Measurements from ENCODE around the gene ZNF560. TPM values are rescaled to one million over a fixed set of nuclear protein-coding genes. Genes with fewer than 3 reads are reported as not detected.
A peak's percentile ranks its signal among the peaks of the same experiment; 100 is the strongest.

ZNF560 gene
- total and polyA plus RNA-seq, 2 of the 13 experiments (the other 11 are each of a cell fraction or from before 2014, with no cell fraction given), result not detected

GRCh38 chr19:9487016-9487415 lies 11.4 kb downstream of the ZNF560 start:
- ChIA-PET CTCF (ENCODE audit: low intra/inter-chr PET ratio, low total read pairs) (no interaction called here), POLR2A (no interaction called here)
- no peak overlapping the region for H3K4me3 ChIP-seq (replicated peaks in 1 of 3; ENCODE audit: insufficient read depth in 1 of 3, low read depth in 2 of 3, low read length in 3 of 3)
- 0% methylated on average over 2 of the region's 2 CpGs for WGBS (ENCODE audit: low lambda C conversion rate)
- in situ Hi-C loops (cut with HindIII; ENCODE audit: extremely low pct_ligation_motif_present, low pct_unique_long_range_greater_than_20kb) (no loop called here), intact Hi-C loops (cut with micrococcal nuclease; ENCODE audit: unreplicated experiment) (no loop called here)
- peaks cover 58% of the 10 kb centered on the region for H3K9me3 ChIP-seq (ENCODE audit: low read length)
- no TSS peak for BruUV-seq (replicated peaks)
- FAIRE-seq, result no peak
- H4K20me1 ChIP-seq (ENCODE audit: insufficient read depth, low read length), result no peaks in the 10 kb centered on the region
- H3K79me2 ChIP-seq (ENCODE audit: insufficient read depth, low read length), result no peaks in the 10 kb centered on the region
- ATAC-seq, result no peak
- no peaks in the 10 kb centered on the region for H3K36me3 ChIP-seq (replicated peaks in 1 of 2; ENCODE audit: control insufficient read depth in 1 of 2, insufficient read depth in 2 of 2, low read length in 2 of 2)
- H3K27ac ChIP-seq (ENCODE audit: extremely low read length, insufficient read depth, low read length), result no peak overlapping the region
- no peak overlapping the region for H3K4me2 ChIP-seq (ENCODE audit: low read depth, low read length)
- no peak for DNase-seq (ENCODE audit: low spot score)
- TF ChIP-seq ZNF180 (CRISPR knock-in tag; IDR thresholded peaks at IDR 0.05; ENCODE audit: borderline replicate concordance, low read depth), result no peak
- TF ChIP-seq ZNF343 (CRISPR knock-in tag; IDR thresholded peaks at IDR 0.05), result no peak
- TF ChIP-seq HMG20A (CRISPR knock-in tag; IDR thresholded peaks at IDR 0.05; ENCODE audit: borderline replicate concordance), result no peak
- no peak for TF ChIP-seq ZNF441 (CRISPR knock-in tag; IDR thresholded peaks at IDR 0.05; ENCODE audit: borderline replicate concordance)
- peak; percentile 68; the same call in 1 of the 2 replicates for TF ChIP-seq ZNF562 (CRISPR knock-in tag; IDR thresholded peaks at IDR 0.05; ENCODE audit: borderline replicate concordance)
- TF ChIP-seq HOXA7 (CRISPR knock-in tag; IDR thresholded peaks at IDR 0.05), result no peak
- no peak for TF ChIP-seq MZF1 (CRISPR knock-in tag; IDR thresholded peaks at IDR 0.05; ENCODE audit: borderline replicate concordance)
- no peaks in the 10 kb centered on the region for H3K27me3 ChIP-seq (ENCODE audit: control insufficient read depth in 1 of 2, insufficient read depth in 2 of 2, low read length in 2 of 2)
- H2AFZ ChIP-seq (ENCODE audit: low read length), result no peak overlapping the region
- H3K4me1 ChIP-seq (ENCODE audit: insufficient read depth, low read length), result no peaks in the 10 kb centered on the region
- H3K9ac ChIP-seq (ENCODE audit: insufficient read depth, low read depth, low read length), result no peak overlapping the region

GRCh38 chr19:9485140-9485539 lies 13.3 kb downstream of the ZNF560 start:
- no TSS peak for BruUV-seq (replicated peaks)
- CTCF ChIA-PET (ENCODE audit: low intra/inter-chr PET ratio, low total read pairs), result no interaction called here
- in situ Hi-C loops (cut with HindIII; ENCODE audit: extremely low pct_ligation_motif_present, low pct_unique_long_range_greater_than_20kb) (no loop called here), intact Hi-C loops (cut with micrococcal nuclease; ENCODE audit: unreplicated experiment) (no loop called here)
- ATAC-seq (no peak), FAIRE-seq (no peak), DNase-seq (ENCODE audit: low spot score) (no peak)
- WGBS (ENCODE audit: low lambda C conversion rate), result 0% methylated on average over 2 of the region's 2 CpGs
- Histone ChIP-seq H3K9me3 (ENCODE audit: low read length) (peaks cover 52% of the 10 kb centered on the region), H3K36me3 (replicated peaks in 1 of 2; ENCODE audit: control insufficient read depth in 1 of 2, insufficient read depth in 2 of 2, low read length in 2 of 2) (no peaks in the 10 kb centered on the region), H3K4me1 (ENCODE audit: insufficient read depth, low read length) (no peaks in the 10 kb centered on the region), H3K4me2 (ENCODE audit: low read depth, low read length) (no peak overlapping the region), H3K4me3 (replicated peaks in 1 of 3; ENCODE audit: insufficient read depth in 1 of 3, low read depth in 2 of 3, low read length in 3 of 3) (no peak overlapping the region), H3K79me2 (ENCODE audit: insufficient read depth, low read length) (no peaks in the 10 kb centered on the region), H3K27ac (ENCODE audit: extremely low read length, insufficient read depth, low read length) (no peak overlapping the region), H4K20me1 (ENCODE audit: insufficient read depth, low read length) (no peaks in the 10 kb centered on the region), H3K9ac (ENCODE audit: insufficient read depth, low read depth, low read length) (no peak overlapping the region), H2AFZ (ENCODE audit: low read length) (no peak overlapping the region), H3K27me3 (ENCODE audit: control insufficient read depth in 1 of 2, insufficient read depth in 2 of 2, low read length in 2 of 2) (no peaks in the 10 kb centered on the region)
- POLR2A ChIA-PET, result no interaction called here
- TF ChIP-seq ZNF20 (CRISPR knock-in tag; IDR thresholded peaks at IDR 0.05) (no peak), HIC2 (CRISPR knock-in tag; IDR thresholded peaks at IDR 0.05; ENCODE audit: low read depth) (no peak), ZNF446 (CRISPR knock-in tag; IDR thresholded peaks at IDR 0.05) (no peak), ZNF605 (CRISPR knock-in tag; IDR thresholded peaks at IDR 0.05) (no peak), ZNF513 (CRISPR knock-in tag; conservative IDR thresholded peaks at IDR 0.05) (no peak), GRHL1 (CRISPR knock-in tag; conservative IDR thresholded peaks at IDR 0.05) (no peak)
